PC-3 (cell line): ENCODE results near the gene CSDE1.

Experiments used
- CTCF ChIP-seq: fragments of 300-600 bp; sonication (generic); conservative IDR thresholded peaks from 2 replicates; pipeline ENCODE4 v1.5.1; 2017; ENCODE audit warnings: antibody characterized with exemption, low read depth, mild to moderate bottlenecking, low read length
- EZH2phosphoT487 ChIP-seq: fragments of 300-600 bp; sonication (generic); IDR thresholded peaks from 2 replicates; pipeline ENCODE4 v1.6.1; 2018; ENCODE audit warnings: mild to moderate bottlenecking, antibody characterized with exemption, low read length, borderline replicate concordance

GRCh38 chr1:114712977-114713376 lies 44.8 kb downstream of the CSDE1 start:
- TF ChIP-seq EZH2phosphoT487 = no peak
- no peak for TF ChIP-seq CTCF
